Measurements from ENCODE around the gene TSPAN2.

Gene TSPAN2

DNA sequence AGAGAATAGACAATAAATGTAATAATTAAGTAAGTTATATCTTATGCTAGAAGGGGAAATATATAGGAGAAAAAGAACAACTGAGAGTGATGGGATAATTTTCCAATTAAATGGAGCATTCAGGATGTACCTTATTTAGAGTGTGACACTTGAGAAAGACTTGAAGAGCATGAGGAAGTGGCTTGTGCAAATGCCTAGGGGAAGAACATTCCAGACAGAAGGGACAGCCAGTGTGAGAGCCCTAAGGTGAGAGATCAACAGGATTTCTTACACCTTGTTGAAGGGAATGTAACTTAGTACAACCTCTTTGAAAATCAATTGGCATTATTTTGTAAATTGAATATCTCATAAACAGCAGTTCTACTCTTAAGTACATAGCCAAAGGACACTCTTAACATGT, 28.8 kb upstream of the TSPAN2 start:
- Histone ChIP-seq H4K5ac (ENCODE audit: low read length) (no peak overlapping the region), H2BK15ac (replicated peaks; ENCODE audit: low read depth) (no peak overlapping the region), H3K56ac (ENCODE audit: low read length) (no peak overlapping the region), H3K4me3 (ENCODE audit: low read length) (no peak overlapping the region), H2BK120ac (ENCODE audit: low read depth, low read length) (no peak overlapping the region), H3K36me3 (ENCODE audit: control insufficient read depth, insufficient read depth, low read length) (no peaks in the 10 kb centered on the region), H3K4ac (ENCODE audit: low read depth, low read length) (no peak overlapping the region), H4K8ac (ENCODE audit: low read depth, low read length) (no peak overlapping the region), H3K79me2 (ENCODE audit: control insufficient read depth, insufficient read depth, low read length) (no peaks in the 10 kb centered on the region), H2BK5ac (ENCODE audit: low read length) (no peak overlapping the region), H3K23ac (ENCODE audit: low read length) (no peak overlapping the region), H3K79me1 (ENCODE audit: low read length) (no peaks in the 10 kb centered on the region), H3K9ac (ENCODE audit: low read length) (no peak overlapping the region), H3K27ac (ENCODE audit: low read depth, low read length) (no peak overlapping the region), H3K4me2 (ENCODE audit: low read length) (no peak overlapping the region), H3K4me1 (ENCODE audit: control insufficient read depth, low read depth, low read length) (no peaks in the 10 kb centered on the region), H3K27me3 (ENCODE audit: insufficient read depth, low read length, poor library complexity) (no peaks in the 10 kb centered on the region), H2AK5ac (ENCODE audit: low read length) (no peak overlapping the region), H3K18ac (ENCODE audit: low read length) (no peak overlapping the region)
- peak; percentile 27 for DNase-seq

DNA sequence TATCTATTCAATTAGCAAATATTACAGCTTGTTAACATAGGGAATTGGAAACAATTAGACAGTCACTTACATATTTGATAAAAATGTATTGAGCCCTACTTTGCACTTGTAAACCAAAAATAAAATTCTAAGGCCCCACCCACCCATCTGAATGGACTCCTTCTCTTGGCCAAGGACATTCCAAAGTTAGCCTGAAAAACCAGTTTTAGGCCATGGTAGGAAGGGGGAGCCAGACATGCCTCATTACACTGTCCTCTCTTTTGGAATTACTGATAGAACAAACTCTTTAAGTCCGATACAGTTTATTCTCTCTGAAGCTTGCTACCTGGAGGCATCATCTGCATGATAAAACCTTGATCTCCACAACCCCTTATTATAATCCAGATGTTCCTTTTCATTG, 28.0 kb upstream of the TSPAN2 start:
- no peak overlapping the region for H3K18ac ChIP-seq (ENCODE audit: low read length)
- no peak overlapping the region for H3K27ac ChIP-seq (ENCODE audit: low read depth, low read length)
- H2AK5ac ChIP-seq (ENCODE audit: low read length): no peak overlapping the region
- H3K27me3 ChIP-seq (ENCODE audit: insufficient read depth, low read length, poor library complexity): no peaks in the 10 kb centered on the region
- no peak overlapping the region for H2BK15ac ChIP-seq (replicated peaks; ENCODE audit: low read depth)
- H3K4me2 ChIP-seq (ENCODE audit: low read length): no peak overlapping the region
- H3K9ac ChIP-seq (ENCODE audit: low read length): no peak overlapping the region
- no peaks in the 10 kb centered on the region for H3K4me1 ChIP-seq (ENCODE audit: control insufficient read depth, low read depth, low read length)
- no peak overlapping the region for H2BK5ac ChIP-seq (ENCODE audit: low read length)
- no peaks in the 10 kb centered on the region for H3K79me1 ChIP-seq (ENCODE audit: low read length)
- H3K23ac ChIP-seq (ENCODE audit: low read length): no peak overlapping the region
- no peak overlapping the region for H3K4me3 ChIP-seq (ENCODE audit: low read length)
- H4K8ac ChIP-seq (ENCODE audit: low read depth, low read length): no peak overlapping the region
- WGBS (ENCODE audit: extremely low coverage, insufficient coverage, low lambda C conversion rate): no CpG with 5 or more reads among the region's 1 CpG
- H3K36me3 ChIP-seq (ENCODE audit: control insufficient read depth, insufficient read depth, low read length): no peaks in the 10 kb centered on the region
- no peak overlapping the region for H3K56ac ChIP-seq (ENCODE audit: low read length)
- H3K4ac ChIP-seq (ENCODE audit: low read depth, low read length): no peak overlapping the region
- DNase-seq: peak; percentile 36
- no peaks in the 10 kb centered on the region for H3K79me2 ChIP-seq (ENCODE audit: control insufficient read depth, insufficient read depth, low read length)
- H4K5ac ChIP-seq (ENCODE audit: low read length): no peak overlapping the region
- no peak overlapping the region for H2BK120ac ChIP-seq (ENCODE audit: low read depth, low read length)

GRCh38 chr1:115116512-115116911, 27.2 kb upstream of the TSPAN2 start:
- no peaks in the 10 kb centered on the region for H3K36me3 ChIP-seq (ENCODE audit: control insufficient read depth, insufficient read depth, low read length)
- DNase-seq: no peak
- no peak overlapping the region for H2BK120ac ChIP-seq (ENCODE audit: low read depth, low read length)
- H4K8ac ChIP-seq (ENCODE audit: low read depth, low read length): no peak overlapping the region
- no peak overlapping the region for H3K23ac ChIP-seq (ENCODE audit: low read length)
- no peak overlapping the region for H2BK5ac ChIP-seq (ENCODE audit: low read length)
- H3K4me2 ChIP-seq (ENCODE audit: low read length): no peak overlapping the region
- H3K4ac ChIP-seq (ENCODE audit: low read depth, low read length): no peak overlapping the region
- H4K5ac ChIP-seq (ENCODE audit: low read length): no peak overlapping the region
- no peaks in the 10 kb centered on the region for H3K4me1 ChIP-seq (ENCODE audit: control insufficient read depth, low read depth, low read length)
- H3K4me3 ChIP-seq (ENCODE audit: low read length): no peak overlapping the region
- H3K27me3 ChIP-seq (ENCODE audit: insufficient read depth, low read length, poor library complexity): no peaks in the 10 kb centered on the region
- WGBS (ENCODE audit: extremely low coverage, insufficient coverage, low lambda C conversion rate): no CpG with 5 or more reads among the region's 5 CpGs
- H3K79me1 ChIP-seq (ENCODE audit: low read length): no peaks in the 10 kb centered on the region
- H3K9ac ChIP-seq (ENCODE audit: low read length): no peak overlapping the region
- H3K56ac ChIP-seq (ENCODE audit: low read length): no peak overlapping the region
- H3K18ac ChIP-seq (ENCODE audit: low read length): no peak overlapping the region
- no peak overlapping the region for H2BK15ac ChIP-seq (replicated peaks; ENCODE audit: low read depth)
- H2AK5ac ChIP-seq (ENCODE audit: low read length): no peak overlapping the region
- H3K79me2 ChIP-seq (ENCODE audit: control insufficient read depth, insufficient read depth, low read length): no peaks in the 10 kb centered on the region
- no peak overlapping the region for H3K27ac ChIP-seq (ENCODE audit: low read depth, low read length)

- H3K56ac ChIP-seq (ENCODE audit: low read length): no peak overlapping the region
- H4K8ac ChIP-seq (ENCODE audit: low read depth, low read length): no peak overlapping the region
- H3K27me3 ChIP-seq (ENCODE audit: insufficient read depth, low read length, poor library complexity): no peaks in the 10 kb centered on the region
- no peak overlapping the region for H4K5ac ChIP-seq (ENCODE audit: low read length)
- H3K4me2 ChIP-seq (ENCODE audit: low read length): no peak overlapping the region
- no CpG with 5 or more reads among the region's 6 CpGs for WGBS (ENCODE audit: extremely low coverage, insufficient coverage, low lambda C conversion rate)
- H2BK5ac ChIP-seq (ENCODE audit: low read length): no peak overlapping the region
- H3K36me3 ChIP-seq (ENCODE audit: control insufficient read depth, insufficient read depth, low read length): no peaks in the 10 kb centered on the region
- no peak overlapping the region for H3K23ac ChIP-seq (ENCODE audit: low read length)
- no peak overlapping the region for H2BK120ac ChIP-seq (ENCODE audit: low read depth, low read length)
- H3K4me3 ChIP-seq (ENCODE audit: low read length): no peak overlapping the region
- DNase-seq: no peak
- H2AK5ac ChIP-seq (ENCODE audit: low read length): no peak overlapping the region
- H3K79me1 ChIP-seq (ENCODE audit: low read length): no peaks in the 10 kb centered on the region
- no peaks in the 10 kb centered on the region for H3K79me2 ChIP-seq (ENCODE audit: control insufficient read depth, insufficient read depth, low read length)
- no peak overlapping the region for H3K9ac ChIP-seq (ENCODE audit: low read length)
- no peak overlapping the region for H3K4ac ChIP-seq (ENCODE audit: low read depth, low read length)
- no peak overlapping the region for H3K18ac ChIP-seq (ENCODE audit: low read length)
- no peak overlapping the region for H2BK15ac ChIP-seq (replicated peaks; ENCODE audit: low read depth)
- H3K4me1 ChIP-seq (ENCODE audit: control insufficient read depth, low read depth, low read length): no peaks in the 10 kb centered on the region
- H3K27ac ChIP-seq (ENCODE audit: low read depth, low read length): no peak overlapping the region
These were observed 26.3 kb upstream of the TSPAN2 start for GRCh38 chr1:115115521-115116161.

GRCh38 chr1:115114308-115114707, 25.0 kb upstream of the TSPAN2 start:
- Histone ChIP-seq H3K23ac (ENCODE audit: low read length) (no peak overlapping the region), H3K4ac (ENCODE audit: low read depth, low read length) (no peak overlapping the region), H3K79me2 (ENCODE audit: control insufficient read depth, insufficient read depth, low read length) (no peaks in the 10 kb centered on the region), H2BK120ac (ENCODE audit: low read depth, low read length) (no peak overlapping the region), H3K36me3 (ENCODE audit: control insufficient read depth, insufficient read depth, low read length) (no peaks in the 10 kb centered on the region), H2AK5ac (ENCODE audit: low read length) (no peak overlapping the region), H3K27me3 (ENCODE audit: insufficient read depth, low read length, poor library complexity) (no peaks in the 10 kb centered on the region), H2BK5ac (ENCODE audit: low read length) (no peak overlapping the region), H4K5ac (ENCODE audit: low read length) (no peak overlapping the region), H3K79me1 (ENCODE audit: low read length) (no peaks in the 10 kb centered on the region), H3K27ac (ENCODE audit: low read depth, low read length) (no peak overlapping the region), H3K9ac (ENCODE audit: low read length) (no peak overlapping the region), H3K4me3 (ENCODE audit: low read length) (no peak overlapping the region), H2BK15ac (replicated peaks; ENCODE audit: low read depth) (no peak overlapping the region), H3K56ac (ENCODE audit: low read length) (no peak overlapping the region), H3K18ac (ENCODE audit: low read length) (no peak overlapping the region), H3K4me1 (ENCODE audit: control insufficient read depth, low read depth, low read length) (no peaks in the 10 kb centered on the region), H4K8ac (ENCODE audit: low read depth, low read length) (no peak overlapping the region), H3K4me2 (ENCODE audit: low read length) (no peak overlapping the region)
- no peak for DNase-seq
- WGBS (ENCODE audit: extremely low coverage, insufficient coverage, low lambda C conversion rate): no CpG with 5 or more reads among the region's 3 CpGs

GRCh38 chr1:115113766-115114165, 24.5 kb upstream of the TSPAN2 start:
- no peak overlapping the region for H2BK15ac ChIP-seq (replicated peaks; ENCODE audit: low read depth)
- H2AK5ac ChIP-seq (ENCODE audit: low read length): no peak overlapping the region
- H3K4me1 ChIP-seq (ENCODE audit: control insufficient read depth, low read depth, low read length): no peaks in the 10 kb centered on the region
- H4K8ac ChIP-seq (ENCODE audit: low read depth, low read length): no peak overlapping the region
- no peaks in the 10 kb centered on the region for H3K36me3 ChIP-seq (ENCODE audit: control insufficient read depth, insufficient read depth, low read length)
- no peak overlapping the region for H3K4me2 ChIP-seq (ENCODE audit: low read length)
- H3K18ac ChIP-seq (ENCODE audit: low read length): no peak overlapping the region
- H3K79me2 ChIP-seq (ENCODE audit: control insufficient read depth, insufficient read depth, low read length): no peaks in the 10 kb centered on the region
- no peak for DNase-seq
- no peak overlapping the region for H3K4ac ChIP-seq (ENCODE audit: low read depth, low read length)
- no peak overlapping the region for H2BK120ac ChIP-seq (ENCODE audit: low read depth, low read length)
- no peak overlapping the region for H2BK5ac ChIP-seq (ENCODE audit: low read length)
- WGBS (ENCODE audit: extremely low coverage, insufficient coverage, low lambda C conversion rate): no CpG with 5 or more reads among the region's 4 CpGs
- no peak overlapping the region for H3K56ac ChIP-seq (ENCODE audit: low read length)
- no peaks in the 10 kb centered on the region for H3K27me3 ChIP-seq (ENCODE audit: insufficient read depth, low read length, poor library complexity)
- H3K23ac ChIP-seq (ENCODE audit: low read length): no peak overlapping the region
- no peak overlapping the region for H3K27ac ChIP-seq (ENCODE audit: low read depth, low read length)
- H4K5ac ChIP-seq (ENCODE audit: low read length): no peak overlapping the region
- H3K9ac ChIP-seq (ENCODE audit: low read length): no peak overlapping the region
- H3K4me3 ChIP-seq (ENCODE audit: low read length): no peak overlapping the region
- H3K79me1 ChIP-seq (ENCODE audit: low read length): no peaks in the 10 kb centered on the region

All from mesendoderm (in vitro differentiated cells).